ENCODE data around the gene HOXD3.

- TF ChIP-seq, protein P1, sequence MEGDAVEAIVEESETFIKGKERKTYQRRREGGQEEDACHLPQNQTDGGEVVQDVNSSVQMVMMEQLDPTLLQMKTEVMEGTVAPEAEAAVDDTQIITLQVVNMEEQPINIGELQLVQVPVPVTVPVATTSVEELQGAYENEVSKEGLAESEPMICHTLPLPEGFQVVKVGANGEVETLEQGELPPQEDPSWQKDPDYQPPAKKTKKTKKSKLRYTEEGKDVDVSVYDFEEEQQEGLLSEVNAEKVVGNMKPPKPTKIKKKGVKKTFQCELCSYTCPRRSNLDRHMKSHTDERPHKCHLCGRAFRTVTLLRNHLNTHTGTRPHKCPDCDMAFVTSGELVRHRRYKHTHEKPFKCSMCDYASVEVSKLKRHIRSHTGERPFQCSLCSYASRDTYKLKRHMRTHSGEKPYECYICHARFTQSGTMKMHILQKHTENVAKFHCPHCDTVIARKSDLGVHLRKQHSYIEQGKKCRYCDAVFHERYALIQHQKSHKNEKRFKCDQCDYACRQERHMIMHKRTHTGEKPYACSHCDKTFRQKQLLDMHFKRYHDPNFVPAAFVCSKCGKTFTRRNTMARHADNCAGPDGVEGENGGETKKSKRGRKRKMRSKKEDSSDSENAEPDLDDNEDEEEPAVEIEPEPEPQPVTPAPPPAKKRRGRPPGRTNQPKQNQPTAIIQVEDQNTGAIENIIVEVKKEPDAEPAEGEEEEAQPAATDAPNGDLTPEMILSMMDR (IDR thresholded peaks at IDR 0.05) = no peak
- TF ChIP-seq POLR2A (IDR thresholded peaks at IDR 0.05) = no peak
These were observed 11.8 kb upstream of the HOXD3 start for GRCh38 chr2:176145085-176145969.
